Neutrophil (primary cell): Measurements from ENCODE around the gene CLBA1.

ENCODE experiments used
- H3K27ac ChIP-seq: fragments of 200-600 bp; sonication (generic); 2 replicates; pipeline ENCODE4 v1.5.1; 2016; ENCODE audit warnings: mild to moderate bottlenecking, moderate library complexity
- H3K27me3 ChIP-seq: fragments of 200-600 bp; sonication (generic); 2 replicates; pipeline ENCODE4 v1.6.0; 2016; ENCODE audit warnings: mild to moderate bottlenecking
- H3K36me3 ChIP-seq: fragments of 200-600 bp; sonication (generic); 2 replicates; pipeline ENCODE4 v1.5.1; 2017
- H3K4me1 ChIP-seq, 2 experiments: fragments of 200-600 bp in 1 of 2; sonication (generic) in 1 of 2; 1 replicate in 1 of 2; 2 replicates in 1 of 2; pipeline versions ENCODE4 v1.5.1 to v1.6.1; 2013 to 2016; ENCODE audit warnings: low read depth in 1 of 2, low read length in 1 of 2, mild to moderate bottlenecking in 1 of 2, moderate library complexity in 1 of 2; ENCODE audit not compliant: control insufficient read depth in 1 of 2, insufficient read depth in 1 of 2
- H3K4me3 ChIP-seq, 2 experiments: fragments of 200-600 bp in 1 of 2; sonication (generic) in 1 of 2; 1 replicate in 1 of 2; 2 replicates in 1 of 2; pipeline ENCODE4 v1.5.1; 2013 to 2016; ENCODE audit warnings: low read depth in 1 of 2, low read length in 1 of 2, mild to moderate bottlenecking in 1 of 2, moderate library complexity in 1 of 2
- H3K9me3 ChIP-seq: fragments of 200-600 bp; sonication (generic); 2 replicates; pipeline ENCODE4 v1.5.1; 2016
- TF ChIP-seq, protein P1 (sequence below): fragments of 200-600 bp; sonication (generic); IDR thresholded peaks from 2 replicates; pipeline ENCODE4 v1.5.1; 2016; ENCODE audit warnings: antibody characterized with exemption

CLBA1 gene

DNA sequence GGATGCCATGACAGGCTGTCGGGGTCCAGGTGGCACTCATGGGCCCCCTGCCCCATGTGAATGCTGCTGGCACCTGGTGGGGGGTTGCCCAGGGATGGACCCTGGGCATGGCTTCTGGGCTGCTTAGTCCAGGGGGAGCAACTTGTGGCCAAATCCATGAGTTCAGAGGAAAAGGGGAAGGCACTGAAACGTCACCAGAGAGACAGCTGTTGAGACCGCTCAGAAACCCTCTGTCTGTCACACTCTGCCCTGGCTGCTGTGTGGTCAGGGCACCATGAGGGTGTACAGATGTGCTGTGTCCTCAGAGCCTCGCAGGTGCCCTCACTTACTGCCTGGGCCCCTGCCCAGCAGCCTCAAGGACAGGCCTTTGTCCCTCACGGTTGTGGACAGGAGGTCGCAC lies 9.4 kb downstream of the CLBA1 start:
- no peaks in the 10 kb centered on the region for H3K9me3 ChIP-seq
- no peak overlapping the region for H3K4me3 ChIP-seq
- H3K27ac ChIP-seq, result no peak overlapping the region
- H3K4me1 ChIP-seq, result no peaks in the 10 kb centered on the region
- no peaks in the 10 kb centered on the region for H3K36me3 ChIP-seq
- H3K27me3 ChIP-seq, result no peaks in the 10 kb centered on the region
- TF ChIP-seq, protein P1, sequence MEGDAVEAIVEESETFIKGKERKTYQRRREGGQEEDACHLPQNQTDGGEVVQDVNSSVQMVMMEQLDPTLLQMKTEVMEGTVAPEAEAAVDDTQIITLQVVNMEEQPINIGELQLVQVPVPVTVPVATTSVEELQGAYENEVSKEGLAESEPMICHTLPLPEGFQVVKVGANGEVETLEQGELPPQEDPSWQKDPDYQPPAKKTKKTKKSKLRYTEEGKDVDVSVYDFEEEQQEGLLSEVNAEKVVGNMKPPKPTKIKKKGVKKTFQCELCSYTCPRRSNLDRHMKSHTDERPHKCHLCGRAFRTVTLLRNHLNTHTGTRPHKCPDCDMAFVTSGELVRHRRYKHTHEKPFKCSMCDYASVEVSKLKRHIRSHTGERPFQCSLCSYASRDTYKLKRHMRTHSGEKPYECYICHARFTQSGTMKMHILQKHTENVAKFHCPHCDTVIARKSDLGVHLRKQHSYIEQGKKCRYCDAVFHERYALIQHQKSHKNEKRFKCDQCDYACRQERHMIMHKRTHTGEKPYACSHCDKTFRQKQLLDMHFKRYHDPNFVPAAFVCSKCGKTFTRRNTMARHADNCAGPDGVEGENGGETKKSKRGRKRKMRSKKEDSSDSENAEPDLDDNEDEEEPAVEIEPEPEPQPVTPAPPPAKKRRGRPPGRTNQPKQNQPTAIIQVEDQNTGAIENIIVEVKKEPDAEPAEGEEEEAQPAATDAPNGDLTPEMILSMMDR, result no peak

DNA sequence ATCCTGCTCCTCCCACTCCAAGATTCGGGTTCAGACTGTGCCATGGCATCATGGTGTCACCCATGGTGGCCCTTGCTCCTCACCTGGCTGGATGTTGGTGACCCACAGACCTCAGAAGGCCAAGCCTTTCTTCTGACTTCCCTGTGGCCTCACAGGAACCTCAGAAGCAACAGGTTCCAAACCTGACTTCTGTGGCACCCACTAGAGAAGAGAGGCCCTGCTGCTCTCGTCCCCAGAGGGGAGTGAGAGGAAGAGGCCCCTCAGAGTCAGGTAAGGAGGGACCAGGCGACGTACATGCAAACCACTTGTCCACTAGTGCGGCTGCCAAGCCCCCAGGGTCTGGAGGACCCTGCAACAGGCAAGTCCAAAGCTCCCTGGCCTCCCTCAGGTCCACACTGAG lies 10.4 kb downstream of the CLBA1 start:
- Histone ChIP-seq H3K9me3 (no peaks in the 10 kb centered on the region), H3K4me1 (no peaks in the 10 kb centered on the region), H3K36me3 (no peaks in the 10 kb centered on the region), H3K4me3 (no peak overlapping the region), H3K27me3 (no peaks in the 10 kb centered on the region), H3K27ac (no peak overlapping the region)
- TF ChIP-seq, protein P1, result no peak

DNA sequence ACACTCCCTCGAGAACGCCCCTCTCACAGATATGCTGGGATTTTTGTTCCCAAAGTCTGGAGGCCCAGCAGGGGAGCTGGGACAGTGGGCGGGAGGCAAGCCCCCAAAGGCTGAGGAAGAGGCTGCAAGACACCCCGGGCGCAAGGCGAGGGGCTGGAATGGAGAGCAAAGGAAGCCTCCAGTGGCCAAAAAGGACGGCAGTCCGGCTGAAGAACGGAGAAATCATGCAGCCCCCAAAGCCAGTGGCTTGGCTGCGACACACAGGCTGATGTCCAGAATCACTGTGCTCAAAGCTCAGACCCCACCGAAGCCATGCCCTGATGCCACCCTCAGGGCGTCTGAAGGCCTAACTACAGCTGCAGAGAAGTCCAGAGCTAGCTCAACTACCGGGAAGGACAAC lies 10.9 kb downstream of the CLBA1 start:
- H3K36me3 ChIP-seq, result no peaks in the 10 kb centered on the region
- TF ChIP-seq, protein P1, result no peak

DNA sequence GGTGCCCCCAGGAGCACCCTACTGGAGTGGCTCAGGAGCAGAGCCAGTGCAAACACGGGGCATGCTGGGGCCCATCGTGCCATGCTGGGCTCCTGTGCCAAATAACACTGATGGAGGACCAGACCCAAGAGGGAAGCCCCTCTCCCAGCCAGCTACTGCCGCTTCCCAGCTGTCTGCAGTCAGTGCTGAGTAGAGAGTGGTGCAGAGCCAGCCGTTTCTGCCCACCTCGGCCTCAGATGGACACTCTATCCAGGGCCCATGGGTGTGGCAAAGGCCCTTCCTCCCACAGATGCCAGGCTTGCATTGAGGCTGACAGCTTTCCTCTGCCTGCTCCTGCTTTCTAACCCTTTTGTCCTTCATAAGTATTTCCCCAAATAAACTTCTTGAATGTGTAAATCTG lies 13.2 kb downstream of the CLBA1 start:
- Histone ChIP-seq H3K9me3 (no peaks in the 10 kb centered on the region), H3K27me3 (no peaks in the 10 kb centered on the region), H3K27ac (no peak overlapping the region), H3K4me3 (no peak overlapping the region), H3K4me1 (no peaks in the 10 kb centered on the region), H3K36me3 (no peaks in the 10 kb centered on the region)
- TF ChIP-seq, protein P1, result no peak

More for the DNA sequence above, 10.9 kb downstream of the CLBA1 start:
- no peaks in the 10 kb centered on the region for H3K4me1 ChIP-seq
- H3K4me3 ChIP-seq, result no peak overlapping the region
- H3K27ac ChIP-seq, result no peak overlapping the region
- no peaks in the 10 kb centered on the region for H3K9me3 ChIP-seq
- no peaks in the 10 kb centered on the region for H3K27me3 ChIP-seq

DNA sequence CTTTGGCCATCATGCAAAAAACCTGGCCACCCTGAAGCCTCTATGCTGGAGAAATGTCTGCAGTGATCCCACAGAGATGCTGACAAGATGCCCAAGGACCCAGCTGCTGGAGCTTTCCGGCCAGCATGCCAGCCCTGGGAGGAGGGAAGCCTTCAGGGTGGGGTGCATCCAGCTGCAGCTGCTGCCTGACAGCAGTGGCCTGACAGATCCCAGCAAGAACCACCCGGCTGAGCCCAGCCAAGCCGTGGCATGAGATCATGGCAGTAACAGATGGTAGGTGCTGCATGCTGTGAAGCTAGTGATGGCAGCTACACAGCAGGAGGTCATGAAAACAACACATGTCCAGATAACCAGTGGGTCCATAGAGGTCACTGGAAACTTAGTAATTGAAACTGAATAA lies 13.8 kb downstream of the CLBA1 start:
- Histone ChIP-seq H3K27me3 (no peaks in the 10 kb centered on the region), H3K4me1 (no peaks in the 10 kb centered on the region), H3K36me3 (no peaks in the 10 kb centered on the region), H3K9me3 (no peaks in the 10 kb centered on the region), H3K27ac (no peak overlapping the region), H3K4me3 (no peak overlapping the region)
- TF ChIP-seq, protein P1, result no peak
